Measurements from ENCODE around the gene DDX20.
A peak's percentile ranks its signal among the peaks of the same experiment; 100 is the strongest.

Gene DDX20

DNA sequence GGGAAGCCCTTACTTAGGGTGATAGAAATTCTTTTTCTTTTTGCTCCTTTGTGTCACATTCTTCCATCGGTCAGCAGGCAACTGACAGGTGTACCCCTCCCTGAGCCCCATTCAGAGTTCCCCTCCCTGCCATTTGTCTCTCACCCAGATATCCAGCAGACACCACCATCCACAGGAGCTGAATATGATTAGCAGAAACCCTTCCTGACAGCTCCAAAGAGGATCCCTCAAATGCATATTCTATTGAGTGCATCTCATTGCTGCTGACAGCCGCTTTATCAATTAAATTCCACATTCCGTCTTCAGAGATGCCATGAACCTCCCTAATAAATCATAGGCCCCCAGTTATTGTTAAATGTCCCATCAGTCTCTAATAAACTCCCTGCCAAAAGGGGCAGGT is 6.1 kb upstream of the DDX20 start:
- Mint-ChIP-seq H3K27me3 (no peaks in the 10 kb centered on the region), H3K36me3 (peaks cover 0 to 2% of the 10 kb centered on the region in 2 donors), H3K9me3 (peaks cover 3 to 4% of the 10 kb centered on the region in 2 donors), H3K4me1 (peaks cover 13 to 31% of the 10 kb centered on the region in 2 donors), H3K4me3 (no peak overlapping the region), H3K27ac (no peak overlapping the region)
- ATAC-seq (replicated peaks) (no peak), DNase-seq (no peak)

GRCh38 chr1:111750856-111751255 is 4.8 kb upstream of the DDX20 start:
- Mint-ChIP-seq H3K9me3 (peaks cover 3 to 4% of the 10 kb centered on the region in 2 donors), H3K4me3 (no peak overlapping the region), H3K27me3 (no peaks in the 10 kb centered on the region), H3K4me1 (peaks cover 17 to 39% of the 10 kb centered on the region in 2 donors), H3K27ac (no peak overlapping the region), H3K36me3 (peaks cover 0 to 2% of the 10 kb centered on the region in 2 donors)
- DNase-seq = no peak
- no peak for ATAC-seq (replicated peaks)

DNA sequence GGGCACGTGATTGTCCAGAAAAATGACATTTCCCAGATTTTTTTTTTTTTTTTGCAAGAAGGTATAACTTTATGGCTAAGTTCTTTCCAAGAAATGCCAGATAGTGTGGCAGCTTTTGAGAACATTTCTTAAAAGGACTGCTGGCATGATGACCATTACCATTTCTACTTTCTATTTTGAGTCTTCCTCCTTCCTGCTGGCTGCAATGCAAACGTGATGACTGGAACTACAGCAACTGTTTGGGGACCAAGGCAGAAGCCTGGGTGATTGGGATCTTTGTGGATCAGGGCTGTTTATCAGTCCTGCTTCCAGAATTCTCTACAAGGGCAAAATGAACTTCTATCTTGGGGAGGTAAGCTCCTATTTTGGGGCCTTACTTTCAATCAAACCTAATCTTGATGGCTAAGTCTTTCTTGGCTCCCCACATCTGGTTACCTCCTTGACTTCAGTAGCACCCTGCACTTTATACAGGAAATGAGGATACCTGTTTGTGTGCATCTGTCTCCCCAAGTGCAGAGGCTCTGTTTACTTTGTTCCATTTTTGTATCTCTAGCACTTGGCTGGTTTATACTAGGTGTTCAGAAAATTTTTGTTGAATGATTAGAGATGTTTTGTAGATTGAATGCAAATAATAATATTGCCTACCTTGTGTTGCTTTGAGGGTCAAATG is 3.7 kb upstream of the DDX20 start:
- DNase-seq (no peak), ATAC-seq (replicated peaks) (no peak)
- H3K4me1 Mint-ChIP-seq = peaks cover 19 to 42% of the 10 kb centered on the region in 2 donors
- H3K27ac Mint-ChIP-seq = no peak overlapping the region
- peaks cover 3 to 4% of the 10 kb centered on the region in 2 donors for H3K9me3 Mint-ChIP-seq
- H3K4me3 Mint-ChIP-seq = no peak overlapping the region
- H3K36me3 Mint-ChIP-seq = peaks cover 0 to 2% of the 10 kb centered on the region in 2 donors
- no peaks in the 10 kb centered on the region for H3K27me3 Mint-ChIP-seq

DNA sequence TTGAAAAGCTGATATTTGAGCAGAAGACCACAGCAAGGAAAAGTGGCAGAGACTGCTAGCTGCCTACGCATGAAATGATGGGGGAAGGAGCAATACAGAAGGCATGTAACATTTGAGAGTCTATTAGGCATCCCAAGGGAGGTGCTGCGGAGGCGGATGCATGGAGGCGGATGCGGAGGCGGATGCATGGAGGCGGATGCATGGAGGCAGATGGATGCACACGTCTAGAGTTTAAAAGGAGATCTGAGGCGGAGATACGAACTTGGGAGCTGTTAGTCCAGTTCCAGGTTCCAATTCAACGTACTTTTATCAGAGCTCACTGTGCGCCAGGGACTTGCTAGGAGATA is 744 bp upstream of the DDX20 start:
- H3K27me3 Mint-ChIP-seq = no peaks in the 10 kb centered on the region
- no peaks in the 10 kb centered on the region for H3K9me3 Mint-ChIP-seq
- DNase-seq = no peak
- peak overlapping the region; percentile 85 to 96 for H3K4me3 Mint-ChIP-seq
- H3K27ac Mint-ChIP-seq = peak overlapping the region; percentile 97
- peak; percentile 6 for ATAC-seq (replicated peaks)
- H3K36me3 Mint-ChIP-seq = peaks cover 8 to 12% of the 10 kb centered on the region in 2 donors
- peaks cover 14 to 45% of the 10 kb centered on the region in 2 donors for H3K4me1 Mint-ChIP-seq

- peak overlapping the region; percentile 85 to 96 for H3K4me3 Mint-ChIP-seq
- peaks cover 10 to 20% of the 10 kb centered on the region in 2 donors for H3K36me3 Mint-ChIP-seq
- no peaks in the 10 kb centered on the region for H3K9me3 Mint-ChIP-seq
- H3K4me1 Mint-ChIP-seq = peaks cover 16 to 45% of the 10 kb centered on the region in 2 donors
- ATAC-seq (replicated peaks) = peak; percentile 18 to 19
- DNase-seq = no peak
- peak overlapping the region; percentile 98 for H3K27ac Mint-ChIP-seq
- no peaks in the 10 kb centered on the region for H3K27me3 Mint-ChIP-seq
Observed at GRCh38 chr1:111756124-111756513, 418 bp downstream of the DDX20 start.

DNA sequence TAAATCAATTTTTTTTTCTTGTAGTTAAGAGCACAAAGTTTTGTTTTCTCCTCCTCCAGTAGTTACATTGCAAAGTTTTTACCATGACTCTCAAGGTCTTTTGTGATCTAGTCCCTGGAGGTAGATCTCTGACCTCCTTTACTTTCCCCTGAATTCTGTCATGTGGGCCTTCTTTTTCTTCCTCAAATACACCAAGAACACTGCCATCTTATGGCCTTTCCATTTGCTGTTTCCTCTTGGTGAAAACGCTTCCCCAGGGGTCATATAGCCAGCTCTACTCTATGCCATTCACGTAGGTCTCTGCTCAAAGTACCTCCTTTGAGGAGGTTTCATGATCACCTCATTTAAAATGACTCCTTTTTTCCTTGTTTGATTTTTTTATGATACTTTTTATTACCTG is 2.7 kb downstream of the DDX20 start:
- peak overlapping the region; percentile 1 for H3K27ac Mint-ChIP-seq
- peaks cover 20 to 32% of the 10 kb centered on the region in 2 donors for H3K36me3 Mint-ChIP-seq
- no peak for DNase-seq
- no peak for ATAC-seq (replicated peaks)
- no peak overlapping the region for H3K4me3 Mint-ChIP-seq
- H3K27me3 Mint-ChIP-seq = no peaks in the 10 kb centered on the region
- H3K4me1 Mint-ChIP-seq = peaks cover 16 to 38% of the 10 kb centered on the region in 2 donors
- H3K9me3 Mint-ChIP-seq = no peaks in the 10 kb centered on the region

- H3K36me3 Mint-ChIP-seq = peaks cover 28 to 52% of the 10 kb centered on the region in 2 donors
Observed at GRCh38 chr1:111761717-111762116, 6.0 kb downstream of the DDX20 start.

DNA sequence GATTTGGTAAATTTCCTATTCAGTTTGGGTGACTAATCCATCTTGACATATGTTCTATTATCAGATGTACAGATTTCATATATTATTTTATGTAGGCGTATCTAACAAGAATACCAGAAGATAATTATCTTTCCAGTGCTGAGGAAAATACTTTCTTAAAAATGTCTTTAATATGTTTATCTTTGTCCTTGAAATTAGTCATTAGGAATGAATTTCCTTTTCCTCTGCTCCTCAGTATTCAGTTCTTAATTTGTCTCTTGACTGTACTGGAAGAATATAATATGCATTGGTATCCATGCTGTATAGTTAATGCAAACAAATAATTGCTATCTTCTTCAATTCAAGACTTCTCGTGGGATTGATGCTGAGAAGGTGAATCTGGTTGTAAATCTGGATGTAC is 6.6 kb downstream of the DDX20 start:
- ATAC-seq (replicated peaks) (no peak), DNase-seq (no peak)
- Mint-ChIP-seq H3K27me3 (no peaks in the 10 kb centered on the region), H3K9me3 (no peaks in the 10 kb centered on the region), H3K4me3 (no peak overlapping the region), H3K27ac (no peak overlapping the region), H3K4me1 (peaks cover 8 to 13% of the 10 kb centered on the region in 2 donors), H3K36me3 (peaks cover 28 to 52% of the 10 kb centered on the region in 2 donors)

More at GRCh38 chr1:111761717-111762116, 6.0 kb downstream of the DDX20 start:
- no peak for DNase-seq
- no peak for ATAC-seq (replicated peaks)
- Mint-ChIP-seq H3K27me3 (no peaks in the 10 kb centered on the region), H3K9me3 (no peaks in the 10 kb centered on the region), H3K4me1 (peaks cover 8 to 19% of the 10 kb centered on the region in 2 donors), H3K27ac (no peak overlapping the region), H3K4me3 (no peak overlapping the region)

DNA sequence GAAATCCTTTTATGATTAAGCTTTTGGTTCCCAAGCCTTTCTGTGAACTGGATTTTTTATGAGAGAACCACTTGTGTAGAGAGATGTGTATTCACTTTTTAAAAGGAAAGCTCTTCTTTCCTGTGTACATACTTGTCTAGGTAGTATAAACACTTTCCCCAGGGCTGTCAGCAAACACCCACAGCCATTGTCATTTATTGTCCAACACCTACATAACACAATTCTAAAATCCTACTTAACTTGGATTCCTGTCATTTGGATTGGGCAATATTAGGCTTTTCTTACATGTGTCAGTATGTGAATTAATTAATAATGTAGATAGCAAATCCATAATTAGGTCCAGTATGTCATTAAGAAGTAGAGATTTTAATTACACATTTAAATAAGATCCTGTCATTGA is 12.3 kb downstream of the DDX20 start:
- DNase-seq = no peak
- no peak overlapping the region for H3K27ac Mint-ChIP-seq
- peaks cover 11 to 25% of the 10 kb centered on the region in 2 donors for H3K36me3 Mint-ChIP-seq
- H3K4me1 Mint-ChIP-seq = peaks cover 0 to 2% of the 10 kb centered on the region in 2 donors
- no peak overlapping the region for H3K4me3 Mint-ChIP-seq
- no peak for ATAC-seq (replicated peaks)
- no peaks in the 10 kb centered on the region for H3K27me3 Mint-ChIP-seq
- H3K9me3 Mint-ChIP-seq = no peaks in the 10 kb centered on the region

GRCh38 chr1:111768625-111769024 is 12.9 kb downstream of the DDX20 start:
- ATAC-seq (replicated peaks) = no peak
- Mint-ChIP-seq H3K4me1 (peaks cover 0 to 2% of the 10 kb centered on the region in 2 donors), H3K9me3 (no peaks in the 10 kb centered on the region), H3K27me3 (no peaks in the 10 kb centered on the region), H3K4me3 (no peak overlapping the region), H3K36me3 (peaks cover 8 to 23% of the 10 kb centered on the region in 2 donors), H3K27ac (peak overlapping the region; percentile 56)
- DNase-seq = no peak

DNA sequence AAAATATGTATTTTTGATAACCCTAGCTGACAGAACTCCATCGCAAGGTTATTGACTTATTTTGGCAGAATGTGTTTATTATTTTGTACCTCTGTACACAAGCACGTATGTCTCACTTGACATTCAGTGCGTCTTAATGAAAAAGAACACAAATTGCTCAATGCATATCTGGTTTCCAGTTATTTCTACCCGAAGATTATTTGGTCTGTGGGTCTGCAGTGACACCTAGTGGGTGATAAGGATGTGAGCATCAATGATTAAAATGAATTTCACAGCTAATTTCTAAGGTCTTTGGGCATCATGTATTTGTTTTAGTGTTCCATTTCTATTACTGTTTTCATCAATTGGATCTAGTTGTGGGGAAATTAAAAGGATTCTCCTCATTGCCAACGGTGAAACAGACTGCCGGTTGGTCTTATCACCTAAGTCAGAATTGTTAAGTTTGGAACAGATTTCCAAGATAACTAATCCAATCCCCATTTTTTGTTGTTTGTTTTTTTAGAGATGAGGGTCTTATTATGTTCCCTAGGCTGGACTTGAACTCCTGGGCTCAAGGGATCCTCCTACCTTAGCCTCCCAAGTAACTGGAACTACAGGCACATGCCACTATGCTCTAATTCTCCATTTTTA is 13.9 kb downstream of the DDX20 start:
- H3K36me3 Mint-ChIP-seq = peaks cover 8 to 21% of the 10 kb centered on the region in 2 donors
- peaks cover 0 to 1% of the 10 kb centered on the region in 2 donors for H3K4me1 Mint-ChIP-seq
- no peaks in the 10 kb centered on the region for H3K27me3 Mint-ChIP-seq
- H3K9me3 Mint-ChIP-seq = no peaks in the 10 kb centered on the region
- H3K27ac Mint-ChIP-seq = no peak overlapping the region
- no peak overlapping the region for H3K4me3 Mint-ChIP-seq
- ATAC-seq (replicated peaks) = peak; percentile 41 to 52
- DNase-seq = no peak

DNA sequence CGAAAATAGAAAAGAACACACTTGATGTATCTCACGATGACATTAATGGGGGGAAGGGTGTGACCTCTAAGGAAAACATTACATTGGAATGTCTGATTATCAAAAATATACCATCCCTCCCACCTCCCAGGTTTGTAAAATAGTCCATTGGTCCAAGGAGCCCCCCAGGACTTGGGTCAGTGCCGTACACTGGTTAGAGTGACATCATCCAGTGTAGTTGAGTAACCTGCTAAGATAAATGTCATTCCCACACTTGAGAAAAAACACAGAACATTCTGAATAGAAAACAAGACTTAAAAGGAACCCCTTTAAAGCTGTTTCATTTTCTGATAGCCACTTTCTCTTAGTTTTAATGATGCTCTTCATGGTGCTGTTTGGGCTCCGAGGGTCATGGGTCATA is 15.2 kb downstream of the DDX20 start:
- Mint-ChIP-seq H3K36me3 (peaks cover 5 to 10% of the 10 kb centered on the region in 2 donors), H3K4me1 (no peaks in the 10 kb centered on the region), H3K9me3 (no peaks in the 10 kb centered on the region), H3K4me3 (no peak overlapping the region), H3K27me3 (no peaks in the 10 kb centered on the region), H3K27ac (peak overlapping the region; percentile 34)
- DNase-seq (no peak), ATAC-seq (replicated peaks) (no peak)

DNA sequence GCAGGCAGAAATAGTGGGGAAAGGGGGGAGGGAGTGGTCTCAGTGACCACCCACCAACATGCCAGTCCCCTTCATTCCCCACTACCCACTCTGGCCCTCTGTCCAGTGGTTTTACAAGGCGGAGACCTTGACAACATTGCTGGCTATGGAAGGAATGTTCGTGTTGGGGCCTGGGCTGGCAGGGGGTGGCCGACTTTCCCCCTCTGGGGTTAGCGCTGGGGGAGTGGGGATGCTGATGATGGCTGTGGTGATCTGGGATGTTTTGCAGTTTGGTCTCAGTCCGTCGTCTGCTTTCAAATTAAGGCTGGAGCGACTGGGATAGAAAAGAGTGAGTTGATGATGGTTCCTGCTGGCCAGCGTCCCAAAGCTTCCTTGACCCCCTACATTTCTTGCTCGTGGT is 20.3 kb downstream of the DDX20 start:
- H3K4me3 Mint-ChIP-seq = no peak overlapping the region

DNA sequence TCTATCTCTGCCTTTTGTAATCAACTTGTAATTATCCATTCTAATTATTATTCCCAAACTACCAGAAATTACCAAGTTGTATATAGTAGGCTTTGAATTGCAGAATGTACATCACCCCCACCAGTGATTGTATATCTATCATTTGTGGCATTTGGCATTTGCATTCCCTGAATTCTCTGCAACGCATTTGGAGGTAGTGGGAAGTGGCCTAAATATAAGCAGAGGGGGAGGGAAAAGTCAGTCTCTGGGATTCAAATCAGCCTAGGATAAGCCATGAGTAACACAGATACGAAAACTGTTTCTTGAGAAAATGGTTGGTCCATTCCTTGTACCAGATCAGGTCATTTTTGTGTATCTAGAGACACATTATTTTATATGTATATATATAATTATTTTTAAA is 20.7 kb downstream of the DDX20 start:
- Mint-ChIP-seq H3K27me3 (peaks cover 11 to 12% of the 10 kb centered on the region in 2 donors), H3K4me1 (no peaks in the 10 kb centered on the region), H3K9me3 (no peaks in the 10 kb centered on the region), H3K27ac (no peak overlapping the region), H3K4me3 (no peak overlapping the region), H3K36me3 (peaks cover 0 to 15% of the 10 kb centered on the region in 2 donors)
- ATAC-seq (replicated peaks) = no peak
- no peak for DNase-seq

More for the DNA sequence above, 20.3 kb downstream of the DDX20 start:
- Mint-ChIP-seq H3K36me3 (peaks cover 0 to 15% of the 10 kb centered on the region in 2 donors), H3K9me3 (no peaks in the 10 kb centered on the region), H3K4me1 (no peaks in the 10 kb centered on the region), H3K27ac (no peak overlapping the region), H3K27me3 (peaks cover 7 to 12% of the 10 kb centered on the region in 2 donors)
- DNase-seq = no peak
- no peak for ATAC-seq (replicated peaks)

DNA sequence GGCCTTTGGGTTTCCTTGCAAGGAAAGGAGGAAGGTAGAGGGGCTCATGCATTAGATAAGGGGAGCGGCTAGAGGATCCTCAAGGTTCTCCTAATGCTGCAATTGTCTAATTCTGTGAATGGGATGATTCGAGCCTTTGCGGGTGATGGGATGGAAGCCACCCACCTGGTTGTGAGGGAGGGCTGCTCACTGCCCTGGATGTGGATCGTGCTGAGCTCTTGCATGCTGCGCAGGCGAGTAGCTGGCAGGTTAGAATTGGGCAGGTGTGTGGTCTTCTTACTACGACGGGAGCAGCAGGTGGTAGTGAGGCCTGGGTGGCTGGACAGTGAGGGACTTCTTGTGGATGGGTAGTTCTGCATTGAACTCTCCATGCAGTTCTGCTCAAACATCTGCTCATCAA is 21.2 kb downstream of the DDX20 start:
- Mint-ChIP-seq H3K4me1 (no peaks in the 10 kb centered on the region), H3K9me3 (no peaks in the 10 kb centered on the region), H3K27ac (no peak overlapping the region), H3K4me3 (no peak overlapping the region), H3K27me3 (peaks cover 12 to 14% of the 10 kb centered on the region in 2 donors), H3K36me3 (peaks cover 0 to 15% of the 10 kb centered on the region in 2 donors)
- ATAC-seq (replicated peaks) (no peak), DNase-seq (no peak)
